T-helper 22 cell (primary cell): ENCODE measurements around the gene CPSF4.
"Not testable (repeated sequence)": the region's sequence is repeated elsewhere in the genome, so short reads cannot be mapped to it uniquely, and the experiment has no call there.

ENCODE experiments used
- DNase-seq: peaks from one replicate; pipeline ENCODE4 v3.0.0-alpha.2; 2020; ENCODE audit warnings: low read depth

The CPSF4 gene

DNA sequence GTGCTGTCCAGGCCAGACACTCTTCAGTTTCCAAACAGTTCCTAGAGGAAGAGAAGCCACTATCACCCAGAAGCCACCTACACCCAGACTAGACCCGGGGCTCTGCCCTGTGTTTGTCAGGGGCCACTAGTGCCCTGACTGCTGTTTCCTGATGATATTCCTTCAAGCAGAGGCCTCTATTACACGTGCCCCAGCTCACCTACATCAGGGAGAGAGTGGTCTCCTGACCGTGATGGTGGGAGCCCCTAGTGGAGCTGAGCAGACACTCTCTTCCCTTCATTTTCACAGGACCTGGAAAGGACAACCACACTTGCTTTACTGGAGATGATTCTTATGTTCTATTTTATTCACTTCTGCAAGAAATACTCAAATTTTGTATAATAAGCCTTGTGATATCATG is 52.1 kb downstream of the CPSF4 start:
- DNase-seq, result no peak

DNA sequence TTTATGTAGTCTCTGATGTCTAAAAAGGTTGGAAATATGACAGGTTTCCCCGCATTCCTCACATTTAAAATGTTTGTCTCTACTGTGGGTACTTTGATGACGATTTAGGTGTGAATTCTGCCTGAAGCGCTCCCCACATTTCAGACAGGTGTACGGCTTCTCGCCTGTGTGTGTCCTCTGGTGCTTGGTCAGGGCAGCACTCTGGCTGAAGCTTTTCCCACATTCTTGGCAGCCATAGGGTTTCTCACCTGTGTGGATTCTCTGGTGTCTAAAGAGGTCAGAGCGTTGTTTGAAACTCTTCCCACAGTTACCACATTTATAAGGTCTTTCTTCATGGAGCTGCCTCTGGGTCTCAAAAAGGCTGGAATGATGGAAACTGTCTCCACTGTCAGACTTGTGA is 55.1 kb downstream of the CPSF4 start:
- no peak for DNase-seq

DNA sequence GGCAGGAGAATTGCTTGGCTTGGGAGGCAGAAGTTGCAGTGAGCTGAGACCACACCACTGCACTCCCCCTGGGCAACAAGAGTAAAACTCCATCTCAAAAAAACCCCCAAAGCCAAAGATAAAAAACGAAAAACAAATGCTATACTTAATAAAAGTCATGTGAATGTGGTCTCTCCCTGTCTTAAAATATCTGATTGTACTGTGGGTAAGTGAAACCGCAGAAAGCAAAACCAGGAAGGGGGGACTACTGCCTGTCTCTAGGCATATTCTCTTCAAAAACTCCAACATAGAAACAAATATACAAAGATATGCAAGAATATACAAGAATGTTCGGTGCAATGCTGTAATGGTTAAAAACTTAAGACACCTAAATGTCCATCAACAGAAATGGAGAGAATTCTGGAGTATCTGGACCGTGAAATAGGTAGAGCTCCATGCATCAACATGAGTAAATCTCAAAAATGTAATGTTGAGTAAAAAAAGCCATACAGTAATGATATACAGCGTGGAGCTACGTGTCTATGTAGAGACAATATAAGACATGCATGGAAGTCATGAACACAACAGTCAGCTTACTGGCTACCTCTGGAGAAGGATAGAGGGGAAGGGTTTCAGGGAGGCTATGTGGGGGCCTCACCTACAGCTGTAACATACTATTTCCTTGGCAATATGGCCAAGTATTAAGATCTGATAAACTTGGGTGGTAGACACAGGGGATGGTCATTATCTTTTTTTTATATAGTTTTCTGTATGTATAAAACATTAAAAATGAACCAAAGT is 59.2 kb downstream of the CPSF4 start:
- no peak for DNase-seq

GRCh38 chr7:99498546-99498944 is 59.8 kb downstream of the CPSF4 start:
- DNase-seq, result no peak

- no peak for DNase-seq
Observed at GRCh38 chr7:99499371-99499720, 60.6 kb downstream of the CPSF4 start.

- peak; percentile 83 for DNase-seq
Observed at GRCh38 chr7:99499721-99500636, 61.2 kb downstream of the CPSF4 start, which contains the start of gene ZNF394. TSS of gene ZNF394 (minus strand) at chr7:99500281. CDS start at chr7:99500093, 188 bp downstream.

DNA sequence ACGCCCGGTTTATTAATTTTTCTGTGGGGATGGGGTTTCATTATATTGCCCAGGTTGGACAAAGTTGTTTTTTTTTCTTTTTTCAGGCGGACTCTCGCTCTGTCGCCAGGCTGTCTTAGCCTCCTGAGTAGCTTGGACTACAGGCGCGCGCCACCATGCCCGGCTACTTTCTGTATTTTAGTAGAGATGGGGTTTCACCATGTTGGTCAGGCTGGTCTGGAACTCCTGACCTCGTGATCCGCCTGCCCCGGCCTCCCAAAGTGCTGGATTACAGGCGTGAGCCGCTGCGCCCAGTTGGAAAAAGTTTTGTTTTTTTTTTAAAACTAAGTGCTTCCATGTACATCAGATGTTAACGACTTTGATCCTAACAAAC is 61.9 kb downstream of the CPSF4 start:
- no peak for DNase-seq

DNA sequence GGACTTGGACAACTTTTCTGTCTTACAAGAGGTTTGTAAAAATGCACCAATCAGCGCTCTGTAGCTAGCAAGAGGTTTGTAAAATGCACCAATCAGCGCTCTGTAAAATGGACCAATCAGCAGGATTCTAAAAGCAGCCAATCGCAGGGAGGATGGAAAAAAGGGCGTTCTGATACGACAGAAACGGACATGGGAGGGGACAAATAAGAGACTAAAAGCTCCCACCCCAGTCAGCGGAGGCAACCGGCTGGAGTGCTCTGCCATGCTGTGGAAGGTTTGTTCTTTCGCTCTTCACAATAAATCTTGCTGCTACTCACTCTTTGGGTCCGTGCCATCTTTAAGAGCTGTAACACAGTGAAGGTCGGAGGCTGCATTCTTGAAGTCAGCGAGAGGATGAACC is 62.5 kb downstream of the CPSF4 start:
- DNase-seq, result not testable (repeated sequence)

DNA sequence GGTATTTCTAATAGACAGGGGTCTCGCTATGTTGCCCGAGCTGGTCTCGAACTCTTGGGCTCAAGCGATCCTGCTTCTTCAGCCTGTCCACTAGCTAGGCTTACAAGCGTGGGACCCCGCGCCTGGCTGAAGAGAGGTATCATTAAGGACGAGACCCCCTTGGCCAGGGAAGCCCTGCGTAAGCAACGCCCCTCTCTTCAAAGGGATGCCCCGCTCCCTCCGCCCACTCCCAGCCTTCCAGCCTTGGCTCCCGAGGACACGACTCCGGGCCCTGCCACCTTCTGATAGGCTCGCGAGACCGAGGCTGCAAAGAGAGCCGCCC is 65.5 kb downstream of the CPSF4 start:
- no peak for DNase-seq

- DNase-seq, result peak; percentile 95
Observed at GRCh38 chr7:99504603-99505323, 66.0 kb downstream of the CPSF4 start, which contains the start of gene ZKSCAN5. TSS of gene ZKSCAN5 (plus strand) at chr7:99504662. CDS start at chr7:99506045, 1,383 bp downstream.

GRCh38 chr7:99505324-99505662 is 66.5 kb downstream of the CPSF4 start:
- no peak for DNase-seq
